GM12874 (cell line): ENCODE measurements around the gene LIN7C.

Source experiments
- CTCF ChIP-seq: IDR thresholded peaks from 2 replicates; pipeline ENCODE4 v1.5.1; 2011; ENCODE audit warnings: low read depth, mild to moderate bottlenecking, control low read depth, low read length, moderate library complexity; ENCODE audit not compliant: insufficient read depth

Gene LIN7C

GRCh38 chr11:27468995-27469695, 37.4 kb downstream of the LIN7C start:
- no peak for TF ChIP-seq CTCF

GRCh38 chr11:27468209-27468994, 38.2 kb downstream of the LIN7C start:
- no peak for TF ChIP-seq CTCF

GRCh38 chr11:27467181-27467913, 39.2 kb downstream of the LIN7C start:
- no peak for TF ChIP-seq CTCF

- no peak for TF ChIP-seq CTCF
Measured at GRCh38 chr11:27466363-27466762, 40.2 kb downstream of the LIN7C start.

- no peak for TF ChIP-seq CTCF
Measured at GRCh38 chr11:27465629-27466028, 40.9 kb downstream of the LIN7C start.

- no peak for TF ChIP-seq CTCF
Measured at GRCh38 chr11:27464909-27465308, 41.7 kb downstream of the LIN7C start.

GRCh38 chr11:27464289-27464696, 42.3 kb downstream of the LIN7C start:
- no peak for TF ChIP-seq CTCF
